Fibroblast of lung (primary cell): ENCODE results near the gene ST6GALNAC3.

Experiments used
- EZH2 ChIP-seq: IDR thresholded peaks from 2 replicates; pipeline ENCODE4 v1.5.1; 2012; ENCODE audit warnings: low read length, control low read depth, mild to moderate bottlenecking; ENCODE audit errors: missing control alignments
- TF ChIP-seq, protein P1 (sequence below), 2 donors: IDR thresholded peaks in 1 of 2; conservative IDR thresholded peaks in 1 of 2; 1 replicate in 1 of 2; 2 replicates in 1 of 2; pipeline ENCODE4 v1.5.1; 2011 to 2012; ENCODE audit warnings: low read length in 2 of 2, control low read depth in 1 of 2, inconsistent platforms in 1 of 2, low read depth in 1 of 2, mild to moderate bottlenecking in 1 of 2

DNA sequence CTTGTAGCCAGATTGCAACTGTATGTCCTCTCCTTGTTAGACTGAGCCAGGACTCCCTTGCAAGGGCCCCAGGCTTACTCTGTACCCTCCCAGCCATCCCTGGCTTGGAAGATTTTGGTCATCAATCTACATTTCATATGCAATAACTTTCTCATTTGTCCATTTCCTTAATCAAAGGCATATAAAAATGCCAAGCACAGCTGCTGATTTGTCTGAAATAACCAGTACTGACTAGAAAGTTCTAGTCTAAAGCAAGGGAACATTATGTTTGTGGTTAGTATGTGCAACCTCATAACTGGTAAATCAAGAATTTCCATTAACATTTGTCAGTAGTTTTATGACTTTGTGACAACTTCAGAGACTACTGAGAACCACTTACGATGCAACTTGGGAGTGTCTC is 370.2 kb downstream of the ST6GALNAC3 start:
- TF ChIP-seq, protein P1, sequence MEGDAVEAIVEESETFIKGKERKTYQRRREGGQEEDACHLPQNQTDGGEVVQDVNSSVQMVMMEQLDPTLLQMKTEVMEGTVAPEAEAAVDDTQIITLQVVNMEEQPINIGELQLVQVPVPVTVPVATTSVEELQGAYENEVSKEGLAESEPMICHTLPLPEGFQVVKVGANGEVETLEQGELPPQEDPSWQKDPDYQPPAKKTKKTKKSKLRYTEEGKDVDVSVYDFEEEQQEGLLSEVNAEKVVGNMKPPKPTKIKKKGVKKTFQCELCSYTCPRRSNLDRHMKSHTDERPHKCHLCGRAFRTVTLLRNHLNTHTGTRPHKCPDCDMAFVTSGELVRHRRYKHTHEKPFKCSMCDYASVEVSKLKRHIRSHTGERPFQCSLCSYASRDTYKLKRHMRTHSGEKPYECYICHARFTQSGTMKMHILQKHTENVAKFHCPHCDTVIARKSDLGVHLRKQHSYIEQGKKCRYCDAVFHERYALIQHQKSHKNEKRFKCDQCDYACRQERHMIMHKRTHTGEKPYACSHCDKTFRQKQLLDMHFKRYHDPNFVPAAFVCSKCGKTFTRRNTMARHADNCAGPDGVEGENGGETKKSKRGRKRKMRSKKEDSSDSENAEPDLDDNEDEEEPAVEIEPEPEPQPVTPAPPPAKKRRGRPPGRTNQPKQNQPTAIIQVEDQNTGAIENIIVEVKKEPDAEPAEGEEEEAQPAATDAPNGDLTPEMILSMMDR (conservative IDR thresholded peaks at IDR 0.05 in 1 of 2, IDR thresholded peaks at IDR 0.05 in 1 of 2; ENCODE audit: low read depth in 1 of 2, low read length in 2 of 2) = no peak
- TF ChIP-seq EZH2 = no peak
